ENCODE results near the gene UMPS. TPM values are rescaled to one million over a fixed set of nuclear protein-coding genes. Genes with fewer than 3 reads are reported as not detected.

The UMPS gene
- polyA plus RNA-seq, 1 of the 3 experiments (the other 2 are of a cell fraction): 25.1 TPM

GRCh38 chr3:124698030-124698770, 32.1 kb upstream of the UMPS start:
- no peak for DNase-seq
- Histone ChIP-seq H3K9ac (no peak overlapping the region), H2AFZ (ENCODE audit: low read depth) (no peak overlapping the region), H3K79me2 (ENCODE audit: insufficient read depth) (no peaks in the 10 kb centered on the region), H3F3A (replicated peaks; ENCODE audit: insufficient read depth) (peaks cover 4% of the 10 kb centered on the region), H3K27ac (ENCODE audit: low read depth in 2 of 2, low read length in 1 of 2) (no peak overlapping the region), H3K9me3 (no peaks in the 10 kb centered on the region), H3K4me1 (ENCODE audit: control insufficient read depth in 1 of 2, insufficient read depth in 2 of 2, low read depth in 1 of 2, low read length in 1 of 2) (peaks cover 0 to 16% of the 10 kb centered on the region in 2 experiments; a peak in 1 of 4 replicates), H3K4me3 (ENCODE audit: low read depth in 2 of 2, low read length in 1 of 2) (no peak overlapping the region), H3K9me2 (no peaks in the 10 kb centered on the region), H4K20me1 (ENCODE audit: insufficient read depth) (no peaks in the 10 kb centered on the region), H3K36me3 (replicated peaks in 1 of 2; ENCODE audit: control insufficient read depth in 1 of 2, insufficient read depth in 2 of 2, low read length in 1 of 2) (no peaks in the 10 kb centered on the region), H3K4me2 (no peak overlapping the region), H3K27me3 (ENCODE audit: insufficient read depth) (no peaks in the 10 kb centered on the region)
- ChIA-PET POLR2A (no interaction called here), CTCF (interaction anchor here (0.9 to 4.3 kb wide), 4 partner anchors 9 to 138 kb away, joined by 3 to 17 read pairs (median 11); no protein-coding TSS in a partner anchor)
- WGBS (ENCODE audit: low lambda C conversion rate): 83% methylated on average over 12 of the region's 12 CpGs
- no peak for TF ChIP-seq EZH2phosphoT487 (IDR thresholded peaks at IDR 0.05; ENCODE audit: borderline replicate concordance, low read depth)
- no peak for TF ChIP-seq EP300 (IDR thresholded peaks at IDR 0.05; ENCODE audit: borderline replicate concordance in 1 of 2, low read depth in 1 of 2, low read length in 1 of 2)
- no peak for TF ChIP-seq FOSL2 (IDR thresholded peaks at IDR 0.05; ENCODE audit: borderline replicate concordance, low read depth)
- TF ChIP-seq TEAD4 (IDR thresholded peaks at IDR 0.05; ENCODE audit: borderline replicate concordance, insufficient read depth): no peak
- TF ChIP-seq TCF12 (IDR thresholded peaks at IDR 0.05): no peak

- H3K36me3 ChIP-seq (replicated peaks in 1 of 2; ENCODE audit: control insufficient read depth in 1 of 2, insufficient read depth in 2 of 2, low read length in 1 of 2): no peaks in the 10 kb centered on the region
- H3K9me3 ChIP-seq: no peaks in the 10 kb centered on the region
- H3K4me1 ChIP-seq (ENCODE audit: control insufficient read depth in 1 of 2, insufficient read depth in 2 of 2, low read depth in 1 of 2, low read length in 1 of 2): peaks cover 0 to 16% of the 10 kb centered on the region in 2 experiments; a peak in 1 of 4 replicates
- ChIA-PET CTCF (interaction anchor here (1.8 to 4.3 kb wide), 3 partner anchors 10 to 139 kb away, joined by 6 to 17 read pairs (median 16); no protein-coding TSS in a partner anchor), POLR2A (no interaction called here)
- H3K9ac ChIP-seq: no peak overlapping the region
- no peaks in the 10 kb centered on the region for H4K20me1 ChIP-seq (ENCODE audit: insufficient read depth)
- H3K9me2 ChIP-seq: no peaks in the 10 kb centered on the region
- no peak overlapping the region for H3K27ac ChIP-seq (ENCODE audit: low read depth in 2 of 2, low read length in 1 of 2)
- no peak for DNase-seq
- H3K4me3 ChIP-seq (ENCODE audit: low read depth in 2 of 2, low read length in 1 of 2): no peak overlapping the region
- no peaks in the 10 kb centered on the region for H3K79me2 ChIP-seq (ENCODE audit: insufficient read depth)
- 100% methylated on average over 1 of the region's 1 CpG for WGBS (ENCODE audit: low lambda C conversion rate)
- H3K27me3 ChIP-seq (ENCODE audit: insufficient read depth): no peaks in the 10 kb centered on the region
- no peak overlapping the region for H2AFZ ChIP-seq (ENCODE audit: low read depth)
- H3K4me2 ChIP-seq: no peak overlapping the region
- H3F3A ChIP-seq (replicated peaks; ENCODE audit: insufficient read depth): peaks cover 4% of the 10 kb centered on the region
- TF ChIP-seq TAF1 (IDR thresholded peaks at IDR 0.05; ENCODE audit: borderline replicate concordance, low read depth, low read length) (no peak), TEAD4 (IDR thresholded peaks at IDR 0.05; ENCODE audit: borderline replicate concordance, insufficient read depth) (no peak), FOXJ3 (CRISPR knock-in tag; IDR thresholded peaks at IDR 0.05) (no peak), JUND (IDR thresholded peaks at IDR 0.05) (no peak), POLR2AphosphoS5 (IDR thresholded peaks at IDR 0.05; ENCODE audit: low read depth, low read length) (no peak), MXI1 (IDR thresholded peaks at IDR 0.05; ENCODE audit: low read depth, low read length) (no peak), GATA2 (CRISPR knock-in tag; IDR thresholded peaks at IDR 0.05) (no peak), EZH2phosphoT487 (IDR thresholded peaks at IDR 0.05; ENCODE audit: borderline replicate concordance, low read depth) (no peak), GABPA (IDR thresholded peaks at IDR 0.05; ENCODE audit: low read depth) (no peak), ELF1 (IDR thresholded peaks at IDR 0.05) (no peak), REST (IDR thresholded peaks at IDR 0.05; ENCODE audit: low read depth, low read length) (no peak), FOXM1 (IDR thresholded peaks at IDR 0.05; ENCODE audit: low read depth) (no peak), ZBTB33 (IDR thresholded peaks at IDR 0.05; ENCODE audit: borderline replicate concordance, low read depth) (no peak), EP300 (IDR thresholded peaks at IDR 0.05; ENCODE audit: borderline replicate concordance in 1 of 2, low read depth in 1 of 2, low read length in 1 of 2) (no peak), CHD2 (IDR thresholded peaks at IDR 0.05; ENCODE audit: low read length, partially characterized antibody) (no peak), PBX3 (IDR thresholded peaks at IDR 0.05) (no peak), IRF3 (IDR thresholded peaks at IDR 0.05; ENCODE audit: low read depth, low read length) (no peak)
Measured at GRCh38 chr3:124699051-124699450, 31.2 kb upstream of the UMPS start.
